Upper lobe of left lung (tissue), 4 donors: Measurements from ENCODE around the gene WFIKKN2.

Experiments used
- POLR2A ChIP-seq, 4 donors: fragments of 450-650 bp; IDR thresholded peaks; one replicate each; pipeline ENCODE4 v1.5.1; 2016 to 2017; ENCODE audit warnings: antibody characterized with exemption in 4 of 4, mild to moderate bottlenecking in 2 of 4
- POLR2AphosphoS5 ChIP-seq, 2 donors: sonication (generic); formaldehyde crosslinking; IDR thresholded peaks; one replicate each; pipeline ENCODE4 v1.5.1; 2017; ENCODE audit warnings: antibody characterized with exemption in 2 of 2
- TF ChIP-seq, protein P1 (sequence below), 6 experiments: fragments of 450-650 bp in 4 of 6; fragments of 200-600 bp in 2 of 6; sonication (generic) in 2 of 6; IDR thresholded peaks; one replicate each; pipeline ENCODE4 v1.5.1; 2016 to 2019; ENCODE audit warnings: antibody characterized with exemption in 6 of 6

DNA sequence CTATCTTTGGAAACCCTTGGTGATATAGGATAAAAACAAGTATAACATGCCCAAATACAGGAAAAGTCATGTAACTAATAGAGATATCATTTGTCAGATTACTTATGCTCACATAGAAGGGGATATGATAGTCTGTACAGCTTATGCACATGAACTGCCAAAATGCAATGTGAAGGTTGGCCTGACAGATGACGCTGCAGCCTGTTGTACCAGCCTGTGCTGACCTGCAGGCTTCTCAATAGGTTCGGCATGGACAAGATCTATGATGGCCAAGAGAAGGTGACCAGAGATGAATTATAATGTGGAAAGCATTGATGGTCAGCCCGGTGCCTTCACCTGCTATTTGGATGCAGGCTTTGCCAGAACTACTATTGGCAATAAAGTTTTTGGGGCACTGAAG is 12.7 kb downstream of the WFIKKN2 start:
- TF ChIP-seq, protein P1, sequence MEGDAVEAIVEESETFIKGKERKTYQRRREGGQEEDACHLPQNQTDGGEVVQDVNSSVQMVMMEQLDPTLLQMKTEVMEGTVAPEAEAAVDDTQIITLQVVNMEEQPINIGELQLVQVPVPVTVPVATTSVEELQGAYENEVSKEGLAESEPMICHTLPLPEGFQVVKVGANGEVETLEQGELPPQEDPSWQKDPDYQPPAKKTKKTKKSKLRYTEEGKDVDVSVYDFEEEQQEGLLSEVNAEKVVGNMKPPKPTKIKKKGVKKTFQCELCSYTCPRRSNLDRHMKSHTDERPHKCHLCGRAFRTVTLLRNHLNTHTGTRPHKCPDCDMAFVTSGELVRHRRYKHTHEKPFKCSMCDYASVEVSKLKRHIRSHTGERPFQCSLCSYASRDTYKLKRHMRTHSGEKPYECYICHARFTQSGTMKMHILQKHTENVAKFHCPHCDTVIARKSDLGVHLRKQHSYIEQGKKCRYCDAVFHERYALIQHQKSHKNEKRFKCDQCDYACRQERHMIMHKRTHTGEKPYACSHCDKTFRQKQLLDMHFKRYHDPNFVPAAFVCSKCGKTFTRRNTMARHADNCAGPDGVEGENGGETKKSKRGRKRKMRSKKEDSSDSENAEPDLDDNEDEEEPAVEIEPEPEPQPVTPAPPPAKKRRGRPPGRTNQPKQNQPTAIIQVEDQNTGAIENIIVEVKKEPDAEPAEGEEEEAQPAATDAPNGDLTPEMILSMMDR (IDR thresholded peaks at IDR 0.05): no peak
- TF ChIP-seq POLR2AphosphoS5 (IDR thresholded peaks at IDR 0.05) (no peak), POLR2A (IDR thresholded peaks at IDR 0.05) (no peak)
